HepG2 (cell line): ENCODE results near the gene GHRHR. TPM values are rescaled to one million over a fixed set of nuclear protein-coding genes. Genes with fewer than 3 reads are reported as not detected.

Experiments used
- ATAC-seq: fragments of 200-7000 bp; cut with Tn5 transposase; 3 replicates; pipeline ENCODE4 v1.9.1; 2020; ENCODE audit warnings: mild to moderate bottlenecking, moderate library complexity
- BruUV-seq: library from RNA; stranded (reverse); fragments of 400-500 nt; replicated peaks from 2 replicates; lab custom pipeline; 2021; lab: Mats Ljungman, UMichigan
- CTCF ChIA-PET: fragments of 300-600 bp; formaldehyde crosslinking; extraction: SDS; loops from one replicate; lab custom pipeline; 2021; ENCODE audit warnings: low total read pairs, inconsistent platforms, low intra/inter-chr PET ratio; lab: Yijun Ruan, JAX
- POLR2A ChIA-PET: fragments of 350-600 bp; sonication (Branson Sonifier 250); formaldehyde crosslinking; loops from one replicate; lab custom pipeline; 2020; ENCODE audit warnings: antibody characterized with exemption, inconsistent platforms; lab: Yijun Ruan, JAX
- DNase-seq: peaks from one replicate; pipeline ENCODE4 v3.0.0-alpha.2; 2015; ENCODE audit warnings: low spot score
- FAIRE-seq: peaks from 3 replicates; lab custom pipeline; 2011; peaks lifted over from hg19 to GRCh38; lab: Jason Lieb, UNC
- H2AFZ ChIP-seq: one replicate; pipeline ENCODE4 v1.6.1; 2011; ENCODE audit warnings: low read length, inconsistent platforms
- H3K27ac ChIP-seq: fragments of 300-600 bp; 3 replicates; pipeline ENCODE4 v1.8.0; 2011; ENCODE audit warnings: mixed run types, mild to moderate bottlenecking, mixed read lengths, low read length, inconsistent platforms; ENCODE audit not compliant: insufficient read depth; ENCODE audit errors: extremely low read length
- H3K27me3 ChIP-seq, 2 experiments: fragments of 200-600 bp in 1 of 2; 2 replicates in 1 of 2; 3 replicates in 1 of 2; pipeline versions ENCODE4 v1.6.0 to v1.8.0; 2011; ENCODE audit warnings: low read length in 2 of 2, mild to moderate bottlenecking in 2 of 2, moderate library complexity in 2 of 2, inconsistent platforms in 1 of 2; ENCODE audit not compliant: insufficient read depth in 2 of 2, control insufficient read depth in 1 of 2
- H3K36me3 ChIP-seq, 2 experiments: fragments of 200-600 bp in 1 of 2; replicated peaks in 1 of 2; 2 replicates in 1 of 2; 3 replicates in 1 of 2; pipeline versions ENCODE4 v1.5.1 to v1.8.0; 2011; ENCODE audit warnings: low read length in 2 of 2, inconsistent platforms in 1 of 2; ENCODE audit not compliant: insufficient read depth in 2 of 2, control insufficient read depth in 1 of 2
- H3K4me1 ChIP-seq: 2 replicates; pipeline ENCODE4 v1.5.1; 2012; ENCODE audit warnings: low read length, inconsistent platforms; ENCODE audit not compliant: insufficient read depth
- H3K4me2 ChIP-seq: 2 replicates; pipeline ENCODE4 v1.6.0; 2011; ENCODE audit warnings: low read depth, low read length, inconsistent platforms
- H3K4me3 ChIP-seq, 3 experiments: fragments of 200-600 bp in 1 of 3; sonication (generic), shearing (Covaris generic) in 1 of 3; replicated peaks in 1 of 3; 2 replicates each; pipeline ENCODE4 v1.5.1; 2011 to 2016; ENCODE audit warnings: low read length in 3 of 3, inconsistent platforms in 2 of 3, low read depth in 2 of 3, mild to moderate bottlenecking in 2 of 3, control low read depth in 1 of 3, mixed read lengths in 1 of 3; ENCODE audit not compliant: insufficient read depth in 1 of 3
- H3K79me2 ChIP-seq: one replicate; pipeline ENCODE4 v1.6.1; 2011; ENCODE audit warnings: low read length, inconsistent platforms; ENCODE audit not compliant: insufficient read depth
- H3K9ac ChIP-seq: 2 replicates; pipeline ENCODE4 v1.6.0; 2011; ENCODE audit warnings: mild to moderate bottlenecking, low read depth, low read length, inconsistent platforms; ENCODE audit not compliant: insufficient read depth
- H3K9me3 ChIP-seq: 2 replicates; pipeline ENCODE4 v1.5.1; 2012; ENCODE audit warnings: mild to moderate bottlenecking, low read length
- H4K20me1 ChIP-seq: 2 replicates; pipeline ENCODE4 v1.6.0; 2011; ENCODE audit warnings: inconsistent platforms, mild to moderate bottlenecking, low read length, moderate library complexity; ENCODE audit not compliant: insufficient read depth
- CSRNP2 ChIP-seq: sonication (generic); formaldehyde crosslinking; conservative IDR thresholded peaks from 2 replicates; pipeline ENCODE4 v1.8.0; 2022; ENCODE audit warnings: low read depth, missing genetic modification reagents
- ELF4 ChIP-seq: sonication (generic); formaldehyde crosslinking; IDR thresholded peaks from 2 replicates; pipeline ENCODE4 v1.5.0; 2020; ENCODE audit warnings: missing genetic modification reagents, mild to moderate bottlenecking, moderate library complexity, borderline replicate concordance
- MAZ ChIP-seq, 2 experiments: sonication (generic) in 1 of 2; formaldehyde crosslinking in 1 of 2; IDR thresholded peaks; 2 replicates each; pipeline versions ENCODE4 v1.5.0 to v1.6.1; 2012 to 2020; ENCODE audit warnings: low read depth in 2 of 2, mild to moderate bottlenecking in 2 of 2, borderline replicate concordance in 1 of 2, improper control_type of control experiment in 1 of 2, low read length in 1 of 2, missing genetic modification reagents in 1 of 2, moderate library complexity in 1 of 2
- NFKB2 ChIP-seq: sonication (generic); formaldehyde crosslinking; IDR thresholded peaks from 2 replicates; pipeline ENCODE4 v1.4.0; 2020; ENCODE audit warnings: missing genetic modification reagents, borderline replicate concordance
- TFE3 ChIP-seq: IDR thresholded peaks from 2 replicates; pipeline ENCODE4 v1.6.1; 2016
- TMF1 ChIP-seq: sonication (generic); formaldehyde crosslinking; IDR thresholded peaks from 2 replicates; pipeline ENCODE4 v1.8.1; 2022; ENCODE audit warnings: low read depth, missing genetic modification reagents
- TSC22D2 ChIP-seq: sonication (generic); formaldehyde crosslinking; IDR thresholded peaks from 2 replicates; pipeline ENCODE4 v1.5.1; 2020; ENCODE audit warnings: missing genetic modification reagents, mild to moderate bottlenecking, borderline replicate concordance
- ZBTB26 ChIP-seq: IDR thresholded peaks from 2 replicates; pipeline ENCODE4 v1.6.1; 2016; ENCODE audit warnings: missing compliant biosample characterization, missing genetic modification reagents, borderline replicate concordance
- ZBTB42 ChIP-seq: sonication (generic); formaldehyde crosslinking; IDR thresholded peaks from 2 replicates; pipeline ENCODE4 v1.5.0; 2020; ENCODE audit warnings: mild to moderate bottlenecking, missing genetic modification reagents
- ZBTB44 ChIP-seq: sonication (generic); formaldehyde crosslinking; IDR thresholded peaks from 2 replicates; pipeline ENCODE4 v1.4.0; 2020; ENCODE audit warnings: missing genetic modification reagents
- ZC3H4 ChIP-seq: sonication (generic); formaldehyde crosslinking; IDR thresholded peaks from 2 replicates; pipeline ENCODE4 v1.4.0; 2020; ENCODE audit warnings: missing genetic modification reagents, borderline replicate concordance
- ZMYM4 ChIP-seq: sonication (generic); formaldehyde crosslinking; IDR thresholded peaks from 2 replicates; pipeline ENCODE4 v1.8.1; 2023; ENCODE audit warnings: mild to moderate bottlenecking, missing genetic modification reagents
- ZNF720 ChIP-seq: sonication (generic); formaldehyde crosslinking; IDR thresholded peaks from 2 replicates; pipeline ENCODE4 v1.4.0; 2020; ENCODE audit warnings: missing genetic modification reagents
- WGBS: methylation state at CpG from one replicate; pipeline ENCODE4 v1.1.6; 2017; ENCODE audit warnings: low lambda C conversion rate; 5-methylcytosine and 5-hydroxymethylcytosine counted together
- in situ Hi-C: cut with HindIII; loops from 2 replicates; pipeline ENCODE4 v1.10.0; 2017; ENCODE audit warnings: low pct_unique_long_range_greater_than_20kb; ENCODE audit not compliant: extremely low pct_ligation_motif_present
- intact Hi-C: fragments of 100-400 bp; cut with micrococcal nuclease; formaldehyde crosslinking; loops from one replicate; pipeline ENCODE4 v1.10.0; 2022; ENCODE audit not compliant: unreplicated experiment
- polyA plus RNA-seq, 8 experiments: library from polyadenylated mRNA; depleted of rRNA in 3 of 8; stranded (reverse) in 7 of 8; unstranded in 1 of 8; fragments of >200 nt; fragmentation: Illumina TruSeq in 4 of 8; extraction: Trizol in 4 of 8; gene quantifications; 2 replicates each; pipeline versions ENCODE4 v1.2.1 to v1.2.3, GENCODE V29; 2011 to 2016; ENCODE audit warnings: low read depth in 4 of 8, missing spikeins in 1 of 8, mixed read lengths in 1 of 8; ENCODE audit not compliant: insufficient read depth in 1 of 8
- total RNA-seq, 5 experiments: library from RNA; depleted of rRNA; stranded (reverse); fragments of >200 nt; fragmentation: Illumina TruSeq; extraction: Trizol; gene quantifications; 2 replicates each; pipeline ENCODE4 v1.2.3, GENCODE V29; 2016; ENCODE audit warnings: low read depth in 1 of 5

Gene GHRHR
- total and polyA plus RNA-seq, 2 of the 13 experiments (the other 11 are each of a cell fraction or from before 2014, with no cell fraction given): not detected

GRCh38 chr7:30937416-30937815 is 26.3 kb upstream of the GHRHR start:
- H3K4me1 ChIP-seq: no peaks in the 10 kb centered on the region
- CTCF ChIA-PET: no interaction called here
- TF ChIP-seq MAZ (IDR thresholded peaks at IDR 0.05; ENCODE audit: borderline replicate concordance, low read depth, low read length): no peak
- no peak for TF ChIP-seq MAZ (CRISPR knock-in tag; IDR thresholded peaks at IDR 0.05; ENCODE audit: low read depth)
- no peak for TF ChIP-seq ELF4 (CRISPR knock-in tag)
- no peak for TF ChIP-seq ZNF720 (CRISPR knock-in tag)
- TF ChIP-seq TSC22D2 (CRISPR knock-in tag): no peak
- TF ChIP-seq ZC3H4 (CRISPR knock-in tag): no peak
- no peak for TF ChIP-seq ZBTB44
- TF ChIP-seq TMF1 (CRISPR knock-in tag): no peak
- TF ChIP-seq ZMYM4 (CRISPR knock-in tag): no peak
- no peak for TF ChIP-seq ZBTB26 (CRISPR knock-in tag)
- no peak for TF ChIP-seq CSRNP2
- no peak for TF ChIP-seq NFKB2 (CRISPR knock-in tag)
- no peak for TF ChIP-seq ZBTB42 (CRISPR knock-in tag)
- no peak for TF ChIP-seq TFE3
- no peaks in the 10 kb centered on the region for H3K9me3 ChIP-seq
- BruUV-seq: no TSS peak
- WGBS: 0% methylated on average over 3 of the region's 3 CpGs
- in situ Hi-C loops (no loop called here), intact Hi-C loops (no loop called here)
- H3K27me3 ChIP-seq: peaks cover 4 to 7% of the 10 kb centered on the region in 2 experiments; a peak in 4 of 5 replicates
- no peak overlapping the region for H2AFZ ChIP-seq
- DNase-seq: no peak
- no peak for ATAC-seq
- H3K9ac ChIP-seq: no peak overlapping the region
- no peaks in the 10 kb centered on the region for H3K36me3 ChIP-seq
- no peaks in the 10 kb centered on the region for H3K79me2 ChIP-seq
- FAIRE-seq: no peak
- no peak overlapping the region for H3K27ac ChIP-seq
- POLR2A ChIA-PET: no interaction called here
- H3K4me3 ChIP-seq: no peak overlapping the region
- no peak overlapping the region for H3K4me2 ChIP-seq
- H4K20me1 ChIP-seq: no peaks in the 10 kb centered on the region
